Cardiac fibroblast (primary cell): ENCODE data around the gene SIGLEC15.
"Not testable (repeated sequence)": the region's sequence is repeated elsewhere in the genome, so short reads cannot be mapped to it uniquely, and the experiment has no call there.

ENCODE experiments used
- DNase-seq, 2 donors: peaks; one replicate each; pipeline versions ENCODE4 v3.0.0 to v3.0.0-alpha.2; 2010; ENCODE audit warnings: low read depth in 2 of 2
- H3K4me3 ChIP-seq, 2 donors: replicated peaks in 1 of 2; 1 replicate in 1 of 2; 2 replicates in 1 of 2; pipeline ENCODE4 v1.5.1; 2011; ENCODE audit warnings: low read depth in 2 of 2, low read length in 2 of 2, mild to moderate bottlenecking in 2 of 2, moderate library complexity in 1 of 2
- CTCF ChIP-seq: IDR thresholded peaks from one replicate; pipeline ENCODE4 v1.5.1; 2011; ENCODE audit warnings: low read depth, mild to moderate bottlenecking, low read length, inconsistent platforms

The SIGLEC15 gene

GRCh38 chr18:45820106-45820745 lies 5.2 kb upstream of the SIGLEC15 start:
- no peak overlapping the region for H3K4me3 ChIP-seq
- no peak for TF ChIP-seq CTCF
- no peak for DNase-seq

- DNase-seq, result no peak
- no peak for TF ChIP-seq CTCF
- no peak overlapping the region for H3K4me3 ChIP-seq
Observed at GRCh38 chr18:45821026-45821425, 4.4 kb upstream of the SIGLEC15 start.

GRCh38 chr18:45821711-45822110 lies 3.8 kb upstream of the SIGLEC15 start:
- no peak for DNase-seq
- no peak overlapping the region for H3K4me3 ChIP-seq
- TF ChIP-seq CTCF, result no peak

GRCh38 chr18:45826084-45826483 lies 609 bp downstream of the SIGLEC15 start:
- H3K4me3 ChIP-seq, result no peak overlapping the region
- no peak for DNase-seq
- TF ChIP-seq CTCF, result no peak

GRCh38 chr18:45826716-45827115 lies 1.2 kb downstream of the SIGLEC15 start:
- H3K4me3 ChIP-seq, result not testable (repeated sequence)
- peak in 1 of 2 donors; percentile 40 for DNase-seq

GRCh38 chr18:45828917-45829811 lies 3.7 kb downstream of the SIGLEC15 start:
- no peak for TF ChIP-seq CTCF
- no peak overlapping the region for H3K4me3 ChIP-seq
- peak in 1 of 2 donors; percentile 38 for DNase-seq

GRCh38 chr18:45829855-45830254 lies 4.4 kb downstream of the SIGLEC15 start:
- H3K4me3 ChIP-seq, result no peak overlapping the region
- no peak for TF ChIP-seq CTCF
- no peak for DNase-seq
